ENCODE measurements around the gene JADE2.
A peak's percentile ranks its signal among the peaks of the same experiment; 100 is the strongest.

Gene JADE2

GRCh38 chr5:134540747-134541733 lies 15.6 kb downstream of the JADE2 start:
- no peak overlapping the region; the same call in 1 of the 2 replicates for H3K4me3 ChIP-seq (ENCODE audit: low read depth, low read length)
- no peak for DNase-seq (ENCODE audit: low read depth)
- TF ChIP-seq CTCF (IDR thresholded peaks at IDR 0.05; ENCODE audit: low read depth, low read length, missing control alignments), result no peak

DNA sequence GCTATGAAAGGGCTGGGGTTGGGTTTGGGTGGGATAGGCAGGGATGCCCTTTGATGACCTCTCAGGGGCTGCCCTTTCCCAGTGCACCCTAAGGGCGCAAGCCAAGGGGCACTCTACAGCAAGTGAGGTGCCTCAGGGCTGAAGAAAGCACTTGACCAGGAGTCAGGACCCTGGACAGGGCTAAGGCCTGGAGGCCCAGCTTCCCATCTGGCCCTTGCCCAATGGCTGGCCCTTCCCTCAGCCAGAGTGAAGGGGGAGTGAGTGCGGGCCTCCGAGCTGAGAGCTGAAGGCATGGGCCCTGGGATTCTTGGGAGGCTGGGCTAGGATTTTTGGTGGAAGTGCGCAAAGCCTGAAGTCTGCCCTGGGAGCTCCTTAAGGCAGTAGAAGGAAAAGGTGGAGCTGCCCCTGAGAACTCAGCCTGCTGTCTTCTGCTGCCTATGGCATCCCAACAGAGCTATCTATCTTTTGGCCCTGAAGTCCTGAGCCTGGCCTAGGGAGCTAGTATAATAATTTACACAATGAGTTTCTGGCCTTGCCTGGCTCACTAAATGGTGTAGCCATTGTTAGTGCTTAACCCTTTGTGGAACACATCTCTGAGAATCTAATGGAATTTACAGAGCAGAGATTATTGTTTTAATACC lies 16.4 kb downstream of the JADE2 start:
- DNase-seq (ENCODE audit: low read depth), result no peak
- TF ChIP-seq CTCF (IDR thresholded peaks at IDR 0.05; ENCODE audit: low read depth, low read length, missing control alignments), result no peak

GRCh38 chr5:134543820-134544614 lies 18.5 kb downstream of the JADE2 start:
- DNase-seq (ENCODE audit: low read depth), result no peak
- peak overlapping the region; percentile 46 for H3K4me3 ChIP-seq (ENCODE audit: low read depth, low read length)
- no peak for TF ChIP-seq CTCF (IDR thresholded peaks at IDR 0.05; ENCODE audit: low read depth, low read length, missing control alignments)

More for the DNA sequence above, 16.4 kb downstream of the JADE2 start:
- H3K4me3 ChIP-seq (ENCODE audit: low read depth, low read length), result no peak overlapping the region

- no peak for TF ChIP-seq CTCF (IDR thresholded peaks at IDR 0.05; ENCODE audit: low read depth, low read length, missing control alignments)
- H3K4me3 ChIP-seq (ENCODE audit: low read depth, low read length), result peak overlapping the region; percentile 46
- DNase-seq (ENCODE audit: low read depth), result no peak
These were observed 19.8 kb downstream of the JADE2 start for GRCh38 chr5:134545070-134545868.

DNA sequence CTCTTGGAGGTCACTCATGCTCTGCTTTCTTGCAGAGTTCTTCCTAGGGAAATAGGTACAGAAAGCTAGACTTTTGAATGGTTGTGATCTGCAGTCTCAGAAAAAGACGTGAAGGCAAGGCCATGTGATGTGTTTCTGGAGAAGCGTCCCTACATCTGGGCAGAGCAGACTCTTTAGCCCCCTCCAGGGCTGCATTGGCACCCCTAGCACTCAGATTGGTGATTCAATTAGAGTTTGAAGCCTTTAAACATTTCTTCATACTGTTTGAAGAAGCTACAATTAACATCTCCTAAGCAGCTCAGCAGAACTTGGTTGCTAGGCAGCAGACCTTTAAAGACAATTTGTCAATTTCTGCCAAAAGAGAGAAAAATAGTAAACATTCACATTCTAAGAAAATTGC lies 21.6 kb downstream of the JADE2 start:
- DNase-seq (ENCODE audit: low read depth), result no peak
- no peak overlapping the region for H3K4me3 ChIP-seq (ENCODE audit: low read depth, low read length)
- TF ChIP-seq CTCF (IDR thresholded peaks at IDR 0.05; ENCODE audit: low read depth, low read length, missing control alignments), result no peak

GRCh38 chr5:134547579-134547978 lies 22.1 kb downstream of the JADE2 start:
- TF ChIP-seq CTCF (IDR thresholded peaks at IDR 0.05; ENCODE audit: low read depth, low read length, missing control alignments), result no peak
- no peak for DNase-seq (ENCODE audit: low read depth)
- H3K4me3 ChIP-seq (ENCODE audit: low read depth, low read length), result no peak overlapping the region
